HCT116 (cell line): ENCODE measurements around the gene SCD5. TPM values are rescaled to one million over a fixed set of nuclear protein-coding genes. Genes with fewer than 3 reads are reported as not detected.

Experiments
- ATAC-seq: fragments of 200-7000 bp; cut with Tn5 transposase; 2 replicates; pipeline ENCODE4 v1.9.1; 2020; ENCODE audit warnings: mild to moderate bottlenecking, moderate library complexity
- BruUV-seq: library from RNA; stranded (reverse); fragments of 400-500 nt; replicated peaks from 2 replicates; lab custom pipeline; 2021; lab: Mats Ljungman, UMichigan
- CTCF ChIA-PET: fragments of 300-600 bp; sonication (Branson Sonifier 250); formaldehyde crosslinking; loops from one replicate; lab custom pipeline; 2021; ENCODE audit warnings: antibody characterized with exemption; lab: Charles Lee
- POLR2A ChIA-PET: fragments of 300-600, 350-600 bp; sonication (Branson Sonifier 250); formaldehyde crosslinking; loops from one replicate; lab custom pipeline; 2021; ENCODE audit warnings: antibody characterized with exemption; lab: Charles Lee
- RAD21 ChIA-PET, 2 experiments: fragments of 300-600 bp; sonication (Branson Sonifier 250); formaldehyde crosslinking; loops; one replicate each; lab custom pipeline; 2023; ENCODE audit warnings: low total read pairs in 2 of 2; ENCODE audit not compliant: uncharacterized antibody in 2 of 2, unreplicated experiment in 2 of 2, low non-redundant PET in 1 of 2; lab: Charles Lee
- DNase-seq: peaks from one replicate; pipeline ENCODE4 v3.0.0-alpha.2; 2010; ENCODE audit warnings: low read depth, low spot score
- H2AFZ ChIP-seq: fragments of 200-600 bp; shearing (Covaris generic), sonication (generic); 2 replicates; pipeline ENCODE4 v1.6.1; 2017; ENCODE audit warnings: low read depth, mixed run types, mixed read lengths, antibody characterized with exemption, low read length; ENCODE audit not compliant: poor library complexity, severe bottlenecking
- H3K27ac ChIP-seq: 2 replicates; pipeline ENCODE4 v1.5.1; 2012; ENCODE audit warnings: low read depth, low read length
- H3K27me3 ChIP-seq: fragments of 200-600 bp; sonication (generic); 2 replicates; pipeline ENCODE4 v1.6.1; 2016; ENCODE audit warnings: mixed run types, low read length, mixed read lengths; ENCODE audit not compliant: insufficient read depth
- H3K36me3 ChIP-seq, 2 experiments: fragments of 200-500 bp in 1 of 2; fragments of 200-600 bp in 1 of 2; sonication (Bioruptor generic) in 1 of 2; sonication (generic) in 1 of 2; 2 replicates each; pipeline versions ENCODE4 v1.5.1 to v1.6.1; 2014 to 2016; ENCODE audit warnings: low read length in 2 of 2, inconsistent platforms in 1 of 2, mixed read lengths in 1 of 2, mixed run types in 1 of 2; ENCODE audit not compliant: insufficient read depth in 2 of 2, control insufficient read depth in 1 of 2
- H3K4me1 ChIP-seq, 2 experiments: fragments of 200-600 bp in 1 of 2; sonication (generic) in 1 of 2; 2 replicates each; pipeline versions ENCODE4 v1.5.1 to v1.6.1; 2012 to 2017; ENCODE audit warnings: low read length in 2 of 2, inconsistent platforms in 1 of 2, mild to moderate bottlenecking in 1 of 2, mixed read lengths in 1 of 2, mixed run types in 1 of 2, moderate library complexity in 1 of 2; ENCODE audit not compliant: insufficient read depth in 2 of 2, control insufficient read depth in 1 of 2
- H3K4me2 ChIP-seq: fragments of 200-600 bp; sonication (generic); 2 replicates; pipeline ENCODE4 v1.6.1; 2017; ENCODE audit warnings: mixed run types, low read length, mixed read lengths
- H3K4me3 ChIP-seq, 2 experiments: fragments of 200-600 bp in 1 of 2; sonication (generic) in 1 of 2; replicated peaks in 1 of 2; 2 replicates each; pipeline ENCODE4 v1.5.1; 2011 to 2016; ENCODE audit warnings: low read length in 2 of 2, control low read depth in 1 of 2, low read depth in 1 of 2, mild to moderate bottlenecking in 1 of 2, mixed read lengths in 1 of 2, mixed run types in 1 of 2
- H3K79me2 ChIP-seq: fragments of 200-600 bp; sonication (generic); 2 replicates; pipeline ENCODE4 v1.6.1; 2017; ENCODE audit warnings: mild to moderate bottlenecking, mixed run types, low read length, moderate library complexity, mixed read lengths; ENCODE audit not compliant: insufficient read depth
- H3K9ac ChIP-seq: fragments of 200-600 bp; sonication (generic); 2 replicates; pipeline ENCODE4 v1.6.1; 2016; ENCODE audit warnings: low read length, mixed read lengths
- H3K9me2 ChIP-seq: fragments of 200-600 bp; sonication (generic), shearing (Covaris generic); 2 replicates; pipeline ENCODE4 v1.6.1; 2017; ENCODE audit warnings: mixed run types, mild to moderate bottlenecking, moderate library complexity; ENCODE audit not compliant: insufficient read depth
- H3K9me3 ChIP-seq, 2 experiments: fragments of 200-500 bp in 1 of 2; fragments of 200-600 bp in 1 of 2; sonication (Bioruptor generic) in 1 of 2; sonication (generic) in 1 of 2; 2 replicates each; pipeline ENCODE4 v1.6.1; 2014 to 2017; ENCODE audit warnings: low read length in 2 of 2, mixed read lengths in 2 of 2, inconsistent platforms in 1 of 2, low read depth in 1 of 2, mild to moderate bottlenecking in 1 of 2, mixed run types in 1 of 2, moderate library complexity in 1 of 2; ENCODE audit not compliant: control insufficient read depth in 1 of 2, insufficient read depth in 1 of 2
- H4K20me1 ChIP-seq: fragments of 200-600 bp; sonication (generic), shearing (Covaris generic); 2 replicates; pipeline ENCODE4 v1.6.1; 2017; ENCODE audit warnings: mixed run types, mild to moderate bottlenecking, moderate library complexity; ENCODE audit not compliant: insufficient read depth
- CEBPB ChIP-seq: IDR thresholded peaks from 2 replicates; pipeline ENCODE4 v1.6.1; 2012; ENCODE audit warnings: low read depth
- EGR1 ChIP-seq: IDR thresholded peaks from 2 replicates; pipeline ENCODE4 v1.6.1; 2012; ENCODE audit warnings: low read depth
- EZH2 ChIP-seq: fragments of 200-600 bp; sonication (generic); IDR thresholded peaks from 2 replicates; pipeline ENCODE4 v1.6.1; 2017; ENCODE audit warnings: antibody characterized with exemption, mixed run types
- EZH2phosphoT487 ChIP-seq: fragments of 200-600 bp; IDR thresholded peaks from 2 replicates; pipeline ENCODE4 v1.6.1; 2018; ENCODE audit warnings: antibody characterized with exemption, borderline replicate concordance
- JUND ChIP-seq: IDR thresholded peaks from 2 replicates; pipeline ENCODE4 v1.6.1; 2012
- POLR2A ChIP-seq: IDR thresholded peaks from 2 replicates; pipeline ENCODE4 v1.7.0; 2011; ENCODE audit warnings: borderline replicate concordance; ENCODE audit not compliant: insufficient read depth, insufficient read length; ENCODE audit errors: extremely low read depth
- POLR2AphosphoS5 ChIP-seq: IDR thresholded peaks from 2 replicates; pipeline ENCODE4 v1.6.1; 2011; ENCODE audit warnings: mild to moderate bottlenecking, low read depth, low read length, moderate library complexity
- RAD21 ChIP-seq: IDR thresholded peaks from 2 replicates; pipeline ENCODE4 v1.6.1; 2012; ENCODE audit warnings: low read depth, mild to moderate bottlenecking
- SIN3A ChIP-seq: IDR thresholded peaks from 2 replicates; pipeline ENCODE4 v1.6.1; 2012; ENCODE audit warnings: low read depth
- SRF ChIP-seq: IDR thresholded peaks from 2 replicates; pipeline ENCODE4 v1.6.1; 2012; ENCODE audit warnings: low read depth
- TCF7L2 ChIP-seq: IDR thresholded peaks from 2 replicates; pipeline ENCODE4 v1.7.0; 2011; ENCODE audit warnings: borderline replicate concordance, inconsistent platforms; ENCODE audit not compliant: insufficient read depth, insufficient read length; ENCODE audit errors: extremely low read depth
- YY1 ChIP-seq: IDR thresholded peaks from 2 replicates; pipeline ENCODE4 v1.6.1; 2011; ENCODE audit warnings: low read length, low read depth, moderate library complexity, mild to moderate bottlenecking; ENCODE audit not compliant: insufficient replicate concordance; ENCODE audit errors: extremely low read depth
- ZFX ChIP-seq: fragments of 450-650 bp; IDR thresholded peaks from 2 replicates; pipeline ENCODE4 v1.6.1; 2017
- ZNF274 ChIP-seq: fragments of 200-500 bp; sonication (Bioruptor generic); IDR thresholded peaks from 2 replicates; pipeline ENCODE4 v1.6.1; 2014; ENCODE audit warnings: mild to moderate bottlenecking, low read depth, low read length, inconsistent platforms
- intact Hi-C: fragments of 100-400 bp; cut with micrococcal nuclease; formaldehyde crosslinking; loops from 2 replicates; pipeline ENCODE4 v1.10.0; 2022
- total RNA-seq: library from RNA; stranded (reverse); gene quantifications from one replicate; pipeline ENCODE4 v1.2.1, GENCODE V29; 2021; ENCODE audit not compliant: unreplicated experiment
- TF ChIP-seq, protein P1 (sequence below): IDR thresholded peaks from 2 replicates; pipeline ENCODE4 v1.6.1; 2012; ENCODE audit warnings: low read depth
- TF ChIP-seq, protein P2 (sequence below): IDR thresholded peaks from 2 replicates; pipeline ENCODE4 v1.6.1; 2012
- TF ChIP-seq, protein P3 (sequence below): IDR thresholded peaks from 2 replicates; pipeline ENCODE4 v1.6.1; 2012

Gene SCD5
- total RNA-seq, 1 experiment from 2014 or later = 21.7 TPM

DNA sequence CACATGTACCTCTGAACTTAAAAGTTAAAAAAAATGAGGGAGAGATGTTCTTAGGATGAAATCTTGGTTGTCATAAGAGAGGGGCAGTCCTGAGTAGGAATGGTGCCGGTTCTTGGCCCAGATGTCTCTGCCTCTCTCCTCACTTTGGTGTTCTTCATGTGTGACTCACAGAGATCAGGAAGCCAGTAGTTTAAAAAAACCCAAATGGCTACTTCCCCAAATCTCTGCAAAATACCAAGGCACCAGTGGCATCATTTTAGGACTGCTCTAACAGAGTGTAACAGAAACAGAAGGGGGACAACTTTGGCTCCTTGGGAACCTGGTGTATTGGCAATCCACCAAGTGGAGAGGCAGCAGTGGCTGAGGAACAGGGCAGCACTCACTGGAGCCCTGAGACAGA, 116.8 kb downstream of the SCD5 start:
- TF ChIP-seq JUND = no peak
- TF ChIP-seq ZNF274 = no peak
- TF ChIP-seq SRF = no peak
- TF ChIP-seq POLR2AphosphoS5 = no peak
- TF ChIP-seq, protein P1, sequence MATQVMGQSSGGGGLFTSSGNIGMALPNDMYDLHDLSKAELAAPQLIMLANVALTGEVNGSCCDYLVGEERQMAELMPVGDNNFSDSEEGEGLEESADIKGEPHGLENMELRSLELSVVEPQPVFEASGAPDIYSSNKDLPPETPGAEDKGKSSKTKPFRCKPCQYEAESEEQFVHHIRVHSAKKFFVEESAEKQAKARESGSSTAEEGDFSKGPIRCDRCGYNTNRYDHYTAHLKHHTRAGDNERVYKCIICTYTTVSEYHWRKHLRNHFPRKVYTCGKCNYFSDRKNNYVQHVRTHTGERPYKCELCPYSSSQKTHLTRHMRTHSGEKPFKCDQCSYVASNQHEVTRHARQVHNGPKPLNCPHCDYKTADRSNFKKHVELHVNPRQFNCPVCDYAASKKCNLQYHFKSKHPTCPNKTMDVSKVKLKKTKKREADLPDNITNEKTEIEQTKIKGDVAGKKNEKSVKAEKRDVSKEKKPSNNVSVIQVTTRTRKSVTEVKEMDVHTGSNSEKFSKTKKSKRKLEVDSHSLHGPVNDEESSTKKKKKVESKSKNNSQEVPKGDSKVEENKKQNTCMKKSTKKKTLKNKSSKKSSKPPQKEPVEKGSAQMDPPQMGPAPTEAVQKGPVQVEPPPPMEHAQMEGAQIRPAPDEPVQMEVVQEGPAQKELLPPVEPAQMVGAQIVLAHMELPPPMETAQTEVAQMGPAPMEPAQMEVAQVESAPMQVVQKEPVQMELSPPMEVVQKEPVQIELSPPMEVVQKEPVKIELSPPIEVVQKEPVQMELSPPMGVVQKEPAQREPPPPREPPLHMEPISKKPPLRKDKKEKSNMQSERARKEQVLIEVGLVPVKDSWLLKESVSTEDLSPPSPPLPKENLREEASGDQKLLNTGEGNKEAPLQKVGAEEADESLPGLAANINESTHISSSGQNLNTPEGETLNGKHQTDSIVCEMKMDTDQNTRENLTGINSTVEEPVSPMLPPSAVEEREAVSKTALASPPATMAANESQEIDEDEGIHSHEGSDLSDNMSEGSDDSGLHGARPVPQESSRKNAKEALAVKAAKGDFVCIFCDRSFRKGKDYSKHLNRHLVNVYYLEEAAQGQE = no peak
- TF ChIP-seq EZH2 = no peak
- TF ChIP-seq TCF7L2 = no peak
- TF ChIP-seq, protein P2, sequence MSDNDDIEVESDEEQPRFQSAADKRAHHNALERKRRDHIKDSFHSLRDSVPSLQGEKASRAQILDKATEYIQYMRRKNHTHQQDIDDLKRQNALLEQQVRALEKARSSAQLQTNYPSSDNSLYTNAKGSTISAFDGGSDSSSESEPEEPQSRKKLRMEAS = no peak
- no peak for TF ChIP-seq SIN3A
- TF ChIP-seq POLR2A = no peak
- no peak for TF ChIP-seq CEBPB
- no peak for TF ChIP-seq EGR1
- no peak for TF ChIP-seq ZFX
- no peak for TF ChIP-seq RAD21
- no peak for TF ChIP-seq EZH2phosphoT487
- TF ChIP-seq YY1 = no peak
- TF ChIP-seq, protein P3, sequence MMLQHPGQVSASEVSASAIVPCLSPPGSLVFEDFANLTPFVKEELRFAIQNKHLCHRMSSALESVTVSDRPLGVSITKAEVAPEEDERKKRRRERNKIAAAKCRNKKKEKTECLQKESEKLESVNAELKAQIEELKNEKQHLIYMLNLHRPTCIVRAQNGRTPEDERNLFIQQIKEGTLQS = no peak
- ATAC-seq (no peak), DNase-seq (no peak)
- POLR2A ChIA-PET = no interaction called here
- Histone ChIP-seq H3K4me2 (no peak overlapping the region), H3K9me2 (no peaks in the 10 kb centered on the region), H3K36me3 (no peaks in the 10 kb centered on the region), H3K27ac (no peak overlapping the region), H2AFZ (no peak overlapping the region), H3K4me3 (no peak overlapping the region), H3K4me1 (no peaks in the 10 kb centered on the region), H3K27me3 (no peaks in the 10 kb centered on the region), H3K79me2 (no peaks in the 10 kb centered on the region), H3K9me3 (no peaks in the 10 kb centered on the region), H3K9ac (no peak overlapping the region), H4K20me1 (no peaks in the 10 kb centered on the region)
- BruUV-seq = no TSS peak
- RAD21 ChIA-PET = no interaction called here
- intact Hi-C loops = no loop called here
- CTCF ChIA-PET = no interaction called here
